WTC11 (cell line): Measurements from ENCODE around the gene TSC1. TPM values are rescaled to one million over a fixed set of nuclear protein-coding genes. Genes with fewer than 3 reads are reported as not detected.

Experiments
- ATAC-seq: fragments of 200-7000 bp; cut with Tn5 transposase; 2 replicates; pipeline ENCODE4 v1.10.0; 2021; ENCODE audit warnings: mild to moderate bottlenecking, moderate library complexity
- CTCF ChIA-PET: fragments of 300-600 bp; sonication (Branson Sonifier 250); formaldehyde crosslinking; loops from one replicate; lab custom pipeline; 2021; ENCODE audit warnings: antibody characterized with exemption; lab: Charles Lee
- POLR2A ChIA-PET: fragments of 350-600 bp; sonication (Branson Sonifier 250); formaldehyde crosslinking; loops from one replicate; lab custom pipeline; 2021; ENCODE audit warnings: antibody characterized with exemption; lab: Charles Lee
- DNase-seq: peaks from one replicate; pipeline ENCODE4 v3.0.0; 2021; ENCODE audit warnings: low spot score
- H3K27ac Mint-ChIP-seq: 2 replicates; pipeline ENCODE4 v1.8.0; 2021; ENCODE audit warnings: mixed read lengths
- H3K27me3 Mint-ChIP-seq: 2 replicates; pipeline ENCODE4 v1.8.0; 2021; ENCODE audit warnings: low read depth, mild to moderate bottlenecking, moderate library complexity, mixed read lengths
- H3K36me3 Mint-ChIP-seq: 2 replicates; pipeline ENCODE4 v1.8.0; 2021; ENCODE audit warnings: mixed read lengths
- H3K4me1 Mint-ChIP-seq: 2 replicates; pipeline ENCODE4 v1.8.0; 2022; ENCODE audit warnings: mixed read lengths
- H3K4me3 Mint-ChIP-seq: 2 replicates; pipeline ENCODE4 v1.8.0; 2021; ENCODE audit warnings: mild to moderate bottlenecking, moderate library complexity, mixed read lengths
- H3K9me3 Mint-ChIP-seq: 2 replicates; pipeline ENCODE4 v1.8.0; 2021; ENCODE audit warnings: mixed read lengths
- AFF4 ChIP-seq: sonication (generic); formaldehyde crosslinking; IDR thresholded peaks from 2 replicates; pipeline ENCODE4 v1.8.1; 2023; ENCODE audit warnings: mild to moderate bottlenecking, missing genetic modification reagents, borderline replicate concordance
- ATF1 ChIP-seq: sonication (generic); formaldehyde crosslinking; IDR thresholded peaks from 2 replicates; pipeline ENCODE4 v1.8.1; 2023; ENCODE audit warnings: mild to moderate bottlenecking, moderate library complexity, missing genetic modification reagents
- ERG ChIP-seq: fragments of 250-450 bp; sonication (Bioruptor Pico); IDR thresholded peaks from 2 replicates; pipeline ENCODE4 v1.8.0; 2021; ENCODE audit warnings: mild to moderate bottlenecking
- ETV6 ChIP-seq: sonication (generic); formaldehyde crosslinking; IDR thresholded peaks from 2 replicates; pipeline ENCODE4 v1.8.1; 2022; ENCODE audit warnings: mild to moderate bottlenecking, missing genetic modification reagents
- FOXP1 ChIP-seq: sonication (generic); formaldehyde crosslinking; IDR thresholded peaks from 2 replicates; pipeline ENCODE4 v1.8.0; 2022; ENCODE audit warnings: missing genetic modification reagents, mild to moderate bottlenecking, moderate library complexity, borderline replicate concordance
- GABPB1 ChIP-seq: sonication (generic); formaldehyde crosslinking; IDR thresholded peaks from 2 replicates; pipeline ENCODE4 v1.8.1; 2023; ENCODE audit warnings: mild to moderate bottlenecking, missing genetic modification reagents
- NFE2L1 ChIP-seq: sonication (generic); formaldehyde crosslinking; IDR thresholded peaks from 2 replicates; pipeline ENCODE4 v1.8.1; 2023; ENCODE audit warnings: missing genetic modification reagents
- NR3C1 ChIP-seq: sonication (generic); formaldehyde crosslinking; conservative IDR thresholded peaks from 2 replicates; pipeline ENCODE4 v1.8.1; 2023; ENCODE audit warnings: low read depth, mild to moderate bottlenecking, missing genetic modification reagents
- OVOL2 ChIP-seq: fragments of 250-450 bp; sonication (Bioruptor Pico); IDR thresholded peaks from 2 replicates; pipeline ENCODE4 v1.9.0; 2021; ENCODE audit warnings: mild to moderate bottlenecking, borderline replicate concordance
- ZNF121 ChIP-seq: sonication (generic); formaldehyde crosslinking; IDR thresholded peaks from 2 replicates; pipeline ENCODE4 v1.8.0; 2023; ENCODE audit warnings: missing genetic modification reagents
- total RNA-seq: library from RNA; stranded (reverse); gene quantifications from 3 replicates; pipeline ENCODE4 v1.2.3, GENCODE V29; 2021

The TSC1 gene
- total RNA-seq, 1 experiment from 2014 or later, result 52.9 TPM

- Mint-ChIP-seq H3K27ac (no peak overlapping the region), H3K9me3 (peaks cover 10% of the 10 kb centered on the region), H3K27me3 (peaks cover 10% of the 10 kb centered on the region), H3K36me3 (no peaks in the 10 kb centered on the region), H3K4me3 (no peak overlapping the region), H3K4me1 (no peaks in the 10 kb centered on the region)
- CTCF ChIA-PET, result interaction anchor here (1.1 kb wide), 1 partner anchor 18 kb away, joined by 3 read pairs; no protein-coding TSS in a partner anchor
- TF ChIP-seq ATF1, result no peak
- no peak for TF ChIP-seq NR3C1 (CRISPR knock-in tag)
- no peak for TF ChIP-seq ERG
- POLR2A ChIA-PET, result no interaction called here
- DNase-seq (no peak), ATAC-seq (no peak)
Observed at GRCh38 chr9:132955123-132955522, 10.7 kb upstream of the TSC1 start.

- TF ChIP-seq ZNF121 (CRISPR knock-in tag) (peak; percentile 82), OVOL2 (no peak)
- Mint-ChIP-seq H3K4me3 (no peak overlapping the region), H3K36me3 (no peaks in the 10 kb centered on the region), H3K27me3 (no peaks in the 10 kb centered on the region), H3K9me3 (no peaks in the 10 kb centered on the region), H3K27ac (no peak overlapping the region), H3K4me1 (peaks cover 20% of the 10 kb centered on the region)
- POLR2A ChIA-PET, result no interaction called here
- ATAC-seq (no peak), DNase-seq (no peak)
- CTCF ChIA-PET, result no interaction called here
Observed at GRCh38 chr9:132949709-132950108, 5.3 kb upstream of the TSC1 start.

- ChIA-PET POLR2A (no interaction called here), CTCF (interaction anchor here (0.9 kb wide), 1 partner anchor 73 kb away, joined by 3 read pairs; no protein-coding TSS in a partner anchor)
- no peak for DNase-seq
- TF ChIP-seq GABPB1 (CRISPR knock-in tag), result no peak
- ATAC-seq, result no peak
- Mint-ChIP-seq H3K9me3 (no peaks in the 10 kb centered on the region), H3K27ac (peak overlapping the region; percentile 24; the same call in 1 of the 2 replicates), H3K27me3 (no peaks in the 10 kb centered on the region), H3K4me3 (no peak overlapping the region), H3K36me3 (no peaks in the 10 kb centered on the region), H3K4me1 (peaks cover 21% of the 10 kb centered on the region)
Observed at GRCh38 chr9:132948482-132949050, 4.2 kb upstream of the TSC1 start.

- DNase-seq (no peak), ATAC-seq (no peak)
- ChIA-PET POLR2A (interaction anchor here (0.7 kb wide), 2 partner anchors 43 to 45 kb away, joined by 3 to 5 read pairs; no protein-coding TSS in a partner anchor), CTCF (interaction anchor here (0.6 to 1.4 kb wide), 2 partner anchors 24 to 45 kb away, joined by 3 to 4 read pairs; no protein-coding TSS in a partner anchor)
- no peaks in the 10 kb centered on the region for H3K27me3 Mint-ChIP-seq
- TF ChIP-seq ETV6 (CRISPR knock-in tag) (no peak), AFF4 (CRISPR knock-in tag) (no peak), NFE2L1 (CRISPR knock-in tag) (no peak), FOXP1 (no peak), GABPB1 (CRISPR knock-in tag) (no peak)
- H3K9me3 Mint-ChIP-seq, result no peaks in the 10 kb centered on the region
- no peaks in the 10 kb centered on the region for H3K36me3 Mint-ChIP-seq
- H3K27ac Mint-ChIP-seq, result peak overlapping the region; percentile 3; the same call in 1 of the 2 replicates
- H3K4me1 Mint-ChIP-seq, result peaks cover 29% of the 10 kb centered on the region
- H3K4me3 Mint-ChIP-seq, result no peak overlapping the region
Observed at GRCh38 chr9:132947756-132948155, 3.3 kb upstream of the TSC1 start.
